Esophagus squamous epithelium (tissue), 4 donors: ENCODE data around the gene IFT27.

ENCODE experiments used
- CTCF ChIP-seq, 6 experiments: fragments of 450-650 bp in 4 of 6; fragments of 200-600 bp in 2 of 6; sonication (generic) in 2 of 6; IDR thresholded peaks; one replicate each; pipeline ENCODE4 v1.5.1; 2016 to 2019; ENCODE audit warnings: antibody characterized with exemption in 6 of 6, mild to moderate bottlenecking in 4 of 6, moderate library complexity in 4 of 6
- POLR2A ChIP-seq, 4 donors: fragments of 450-650 bp; IDR thresholded peaks; one replicate each; pipeline ENCODE4 v1.6.1; 2017; ENCODE audit warnings: antibody characterized with exemption in 4 of 4, mild to moderate bottlenecking in 4 of 4, moderate library complexity in 3 of 4

- no peak for TF ChIP-seq CTCF (IDR thresholded peaks at IDR 0.05)
- no peak for TF ChIP-seq POLR2A (IDR thresholded peaks at IDR 0.05)
Observed at GRCh38 chr22:36797911-36798673, 22.2 kb upstream of the IFT27 start.
